ENCODE data around the gene RAMP1.

Gene RAMP1

DNA sequence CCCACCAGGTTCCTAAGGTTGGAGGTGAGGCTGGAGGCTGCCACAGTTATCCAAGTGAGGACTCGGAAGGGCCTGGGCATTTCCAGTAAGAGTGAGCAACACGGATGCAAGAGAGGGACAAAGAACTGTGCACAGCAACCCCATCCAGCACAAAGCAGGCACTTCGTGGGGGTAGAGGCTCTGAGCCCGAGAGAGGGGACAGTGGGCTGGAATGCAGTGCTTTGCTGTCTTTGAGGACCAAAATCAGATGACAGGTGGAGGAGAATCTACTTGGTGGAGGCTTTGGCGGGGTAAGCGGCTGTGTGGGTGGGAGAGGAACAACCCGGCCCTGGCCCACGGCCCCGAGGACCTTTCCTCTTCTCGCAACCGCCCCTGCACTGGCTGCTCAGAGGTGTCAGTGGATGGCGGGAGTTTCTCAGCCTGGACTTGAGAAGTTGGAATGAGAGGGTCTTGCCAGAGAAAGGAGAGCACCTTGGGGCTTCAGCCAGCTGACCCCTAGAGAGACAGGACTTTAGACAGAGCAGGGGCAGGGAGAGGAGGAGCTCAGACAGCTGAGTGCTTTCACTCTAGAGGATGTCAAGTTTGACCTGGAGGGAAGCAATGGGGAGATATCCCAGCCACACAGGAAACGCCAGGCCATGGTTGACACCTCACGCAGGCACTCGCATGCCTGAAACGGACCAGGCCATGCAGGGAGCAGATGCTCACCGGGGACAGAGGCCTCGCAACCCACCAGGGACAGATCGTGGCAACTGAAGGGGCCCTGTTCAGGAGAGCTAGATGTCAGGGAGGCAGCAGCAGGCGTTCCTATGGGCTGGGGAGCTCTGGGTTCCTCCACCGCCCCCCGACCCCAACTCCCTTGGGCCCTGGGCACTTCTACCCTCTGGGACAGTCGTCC, 11.6 kb downstream of the RAMP1 start:
- no peak for DNase-seq (ENCODE audit: low read depth in 2 of 2)
- TF ChIP-seq, protein P1, sequence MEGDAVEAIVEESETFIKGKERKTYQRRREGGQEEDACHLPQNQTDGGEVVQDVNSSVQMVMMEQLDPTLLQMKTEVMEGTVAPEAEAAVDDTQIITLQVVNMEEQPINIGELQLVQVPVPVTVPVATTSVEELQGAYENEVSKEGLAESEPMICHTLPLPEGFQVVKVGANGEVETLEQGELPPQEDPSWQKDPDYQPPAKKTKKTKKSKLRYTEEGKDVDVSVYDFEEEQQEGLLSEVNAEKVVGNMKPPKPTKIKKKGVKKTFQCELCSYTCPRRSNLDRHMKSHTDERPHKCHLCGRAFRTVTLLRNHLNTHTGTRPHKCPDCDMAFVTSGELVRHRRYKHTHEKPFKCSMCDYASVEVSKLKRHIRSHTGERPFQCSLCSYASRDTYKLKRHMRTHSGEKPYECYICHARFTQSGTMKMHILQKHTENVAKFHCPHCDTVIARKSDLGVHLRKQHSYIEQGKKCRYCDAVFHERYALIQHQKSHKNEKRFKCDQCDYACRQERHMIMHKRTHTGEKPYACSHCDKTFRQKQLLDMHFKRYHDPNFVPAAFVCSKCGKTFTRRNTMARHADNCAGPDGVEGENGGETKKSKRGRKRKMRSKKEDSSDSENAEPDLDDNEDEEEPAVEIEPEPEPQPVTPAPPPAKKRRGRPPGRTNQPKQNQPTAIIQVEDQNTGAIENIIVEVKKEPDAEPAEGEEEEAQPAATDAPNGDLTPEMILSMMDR (IDR thresholded peaks at IDR 0.05; ENCODE audit: low read depth, low read length), result no peak
- H3K4me3 ChIP-seq (replicated peaks in 1 of 2; ENCODE audit: low read depth in 2 of 2, low read length in 2 of 2), result no peak overlapping the region

DNA sequence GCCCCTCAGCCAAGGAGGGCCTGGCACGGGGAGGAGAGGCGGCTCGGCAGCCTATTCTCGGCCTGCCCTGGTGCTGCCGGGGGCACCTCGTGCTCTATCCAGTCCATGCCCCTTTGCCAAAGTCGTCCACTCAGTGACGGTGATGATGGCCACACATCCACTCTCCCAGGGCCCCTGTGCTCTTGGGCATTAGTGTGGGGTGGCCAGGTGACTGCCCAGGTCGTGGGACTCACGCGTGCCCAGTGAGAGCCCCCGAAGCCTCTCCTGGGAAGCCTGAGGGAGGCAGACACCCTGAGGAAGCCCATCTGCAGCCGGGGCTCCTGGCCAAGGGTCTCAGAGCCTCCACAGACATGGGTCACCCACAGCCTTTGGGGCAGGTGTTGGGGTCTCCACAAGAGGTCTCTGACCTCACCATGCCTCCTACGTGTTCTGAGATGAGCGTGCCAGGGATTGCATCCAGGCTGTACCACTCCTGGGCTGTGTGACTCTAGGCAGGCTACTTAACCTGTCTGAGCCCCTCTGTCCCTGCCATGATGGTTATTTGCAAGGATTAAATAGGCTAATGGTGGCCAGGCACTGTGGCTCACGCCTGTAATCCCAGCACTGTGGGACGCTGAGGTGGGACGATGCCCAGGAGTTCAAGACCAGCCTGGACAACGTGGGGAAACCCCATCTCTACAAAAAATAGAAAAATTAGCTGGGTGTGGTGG, 12.9 kb downstream of the RAMP1 start:
- H3K4me3 ChIP-seq (replicated peaks in 1 of 2; ENCODE audit: low read depth in 2 of 2, low read length in 2 of 2), result no peak overlapping the region
- no peak for DNase-seq (ENCODE audit: low read depth in 2 of 2)
- TF ChIP-seq, protein P1 (IDR thresholded peaks at IDR 0.05; ENCODE audit: low read depth, low read length), result no peak

DNA sequence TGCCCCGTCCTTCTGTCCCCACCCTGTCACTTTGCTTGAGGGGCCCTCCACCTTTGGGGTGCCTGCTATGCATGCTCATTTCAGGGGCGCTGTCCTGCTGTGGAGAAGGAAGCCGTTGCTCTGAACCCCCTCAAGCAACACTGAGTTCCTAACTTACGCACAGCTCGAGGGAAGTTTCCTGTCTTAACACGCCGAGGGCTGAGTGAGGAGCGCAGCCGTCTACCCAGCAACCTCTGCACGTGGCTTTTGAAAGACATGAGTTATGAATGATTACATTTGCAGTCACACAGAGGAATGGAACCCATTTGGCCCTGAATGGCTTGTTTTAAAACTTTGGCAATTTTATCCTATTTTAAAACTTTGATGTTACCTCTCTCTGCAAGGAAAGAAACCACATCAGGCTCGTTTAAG, 14.0 kb downstream of the RAMP1 start:
- DNase-seq (ENCODE audit: low read depth in 2 of 2), result no peak
- TF ChIP-seq, protein P1 (IDR thresholded peaks at IDR 0.05; ENCODE audit: low read depth, low read length), result no peak
- no peak overlapping the region for H3K4me3 ChIP-seq (replicated peaks in 1 of 2; ENCODE audit: low read depth in 2 of 2, low read length in 2 of 2)

GRCh38 chr2:237873897-237874551, 14.6 kb downstream of the RAMP1 start:
- TF ChIP-seq, protein P1 (IDR thresholded peaks at IDR 0.05; ENCODE audit: low read depth, low read length), result no peak
- no peak overlapping the region for H3K4me3 ChIP-seq (replicated peaks in 1 of 2; ENCODE audit: low read depth in 2 of 2, low read length in 2 of 2)
- DNase-seq (ENCODE audit: low read depth in 2 of 2), result no peak

DNA sequence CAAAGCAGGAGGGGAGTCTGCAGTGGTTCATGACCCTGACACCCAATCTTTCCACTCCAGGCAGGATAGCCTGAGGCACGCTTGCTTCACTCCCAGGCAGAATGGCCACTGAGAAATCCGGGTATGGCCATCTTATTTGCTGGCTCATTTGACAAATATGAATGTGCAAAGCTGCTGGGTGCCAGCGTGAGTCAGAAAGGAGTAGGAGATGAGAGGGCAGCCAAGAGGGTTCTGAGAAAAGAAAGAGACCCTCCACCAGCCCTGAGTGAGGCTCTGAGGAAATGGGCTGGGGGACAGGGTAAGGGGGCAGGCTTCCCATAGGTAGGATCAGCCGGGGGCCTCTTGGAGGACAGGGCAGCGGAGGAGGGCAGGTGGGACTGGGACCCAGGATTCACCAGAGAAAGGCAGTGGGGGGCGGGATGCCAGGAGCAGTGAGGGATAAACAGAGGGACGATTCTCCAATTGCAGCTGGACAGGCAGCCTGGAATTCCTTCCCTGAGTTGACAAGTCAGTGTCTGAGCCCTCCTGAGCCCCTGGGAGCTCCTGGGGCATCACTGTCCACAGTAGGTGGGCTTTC, 15.2 kb downstream of the RAMP1 start:
- no peak overlapping the region for H3K4me3 ChIP-seq (replicated peaks in 1 of 2; ENCODE audit: low read depth in 2 of 2, low read length in 2 of 2)
- TF ChIP-seq, protein P1 (IDR thresholded peaks at IDR 0.05; ENCODE audit: low read depth, low read length), result no peak
- DNase-seq (ENCODE audit: low read depth in 2 of 2), result peak; percentile 66 to 72

- DNase-seq (ENCODE audit: low read depth in 2 of 2), result no peak
- TF ChIP-seq, protein P1 (IDR thresholded peaks at IDR 0.05; ENCODE audit: low read depth, low read length), result no peak
- H3K4me3 ChIP-seq (replicated peaks in 1 of 2; ENCODE audit: low read depth in 2 of 2, low read length in 2 of 2), result no peak overlapping the region
Observed at GRCh38 chr2:237875256-237876060, 16.0 kb downstream of the RAMP1 start.

Measured in cardiac fibroblast (primary cell).